Neural cell (in vitro differentiated cells): Measurements from ENCODE around the gene FARP2.

Experiments used
- CTCF ChIP-seq: fragments of 450-650 bp; IDR thresholded peaks from 2 replicates; pipeline ENCODE4 v1.5.1; 2014; ENCODE audit warnings: antibody characterized with exemption, mild to moderate bottlenecking, moderate library complexity; ENCODE audit not compliant: poor library complexity, severe bottlenecking
- EP300 ChIP-seq: fragments of 450-650 bp; conservative IDR thresholded peaks from 2 replicates; pipeline ENCODE4 v1.6.1; 2014; ENCODE audit warnings: antibody characterized with exemption, mild to moderate bottlenecking, moderate library complexity; ENCODE audit not compliant: poor library complexity, severe bottlenecking
- EZH2 ChIP-seq: fragments of 200-600, 300-800 bp; shearing (Covaris generic), sonication (generic); IDR thresholded peaks from 2 replicates; pipeline ENCODE4 v1.6.1; 2014; ENCODE audit warnings: antibody characterized with exemption, low read length, borderline replicate concordance, mild to moderate bottlenecking; ENCODE audit not compliant: insufficient read depth, poor library complexity, severe bottlenecking
- RAD21 ChIP-seq: fragments of 450-650 bp; conservative IDR thresholded peaks from 2 replicates; pipeline ENCODE4 v1.6.1; 2014; ENCODE audit warnings: antibody characterized with exemption, mild to moderate bottlenecking, moderate library complexity

DNA sequence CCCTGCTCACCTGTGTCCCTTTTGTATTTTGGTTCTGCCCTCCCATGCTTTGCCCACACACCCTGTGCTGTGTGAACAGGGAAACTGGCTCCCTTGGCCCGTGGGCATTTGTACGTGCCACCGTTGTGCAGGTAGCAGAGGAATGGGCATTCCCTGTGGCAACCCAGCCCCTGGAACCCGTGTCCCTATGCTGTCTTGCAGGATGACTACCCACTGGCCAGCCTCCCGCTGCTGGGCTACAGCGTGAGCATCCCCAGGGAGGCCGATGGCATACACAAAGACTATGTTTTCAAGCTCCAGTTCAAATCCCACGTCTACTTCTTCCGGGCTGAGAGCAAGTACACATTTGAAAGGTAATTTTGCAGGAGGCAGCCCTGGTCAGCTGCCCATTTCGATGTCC is 137.0 kb downstream of the FARP2 start:
- TF ChIP-seq EZH2 (no peak), CTCF (no peak), RAD21 (no peak), EP300 (no peak)
